MM.1S (cell line): ENCODE measurements around the gene DFFB.

Experiments
- DNase-seq: peaks from one replicate; pipeline ENCODE4 v3.0.0-alpha.2; 2015
- H2AFZ ChIP-seq: fragments of 300-600 bp; sonication (generic); 2 replicates; pipeline ENCODE4 v1.6.0; 2016; ENCODE audit warnings: antibody characterized with exemption, low read length
- H3F3A ChIP-seq: fragments of 300-600 bp; sonication (generic); 2 replicates; pipeline ENCODE4 v1.6.1; 2016; ENCODE audit warnings: mild to moderate bottlenecking, antibody characterized with exemption, low read length, moderate library complexity, mixed read lengths; ENCODE audit not compliant: insufficient read depth
- H3K27ac ChIP-seq: fragments of 300-600 bp; sonication (generic); 2 replicates; pipeline ENCODE4 v1.5.1; 2016; ENCODE audit warnings: mild to moderate bottlenecking, low read length
- H3K27me3 ChIP-seq: fragments of 300-600 bp; sonication (generic); replicated peaks from 2 replicates; pipeline ENCODE4 v1.6.0; 2016; ENCODE audit warnings: low read length; ENCODE audit not compliant: insufficient read depth
- H3K36me3 ChIP-seq: fragments of 300-600 bp; sonication (generic); replicated peaks from 2 replicates; pipeline ENCODE4 v1.6.1; 2016; ENCODE audit warnings: mild to moderate bottlenecking, low read length, mixed read lengths; ENCODE audit not compliant: insufficient read depth
- H3K4me1 ChIP-seq: fragments of 300-600 bp; sonication (generic); 2 replicates; pipeline ENCODE4 v1.6.1; 2016; ENCODE audit warnings: low read length, mixed read lengths
- H3K4me2 ChIP-seq: fragments of 300-600 bp; sonication (generic); 2 replicates; pipeline ENCODE4 v1.6.0; 2016; ENCODE audit warnings: low read depth, low read length
- H3K4me3 ChIP-seq: fragments of 300-600 bp; sonication (generic); 2 replicates; pipeline ENCODE4 v1.5.1; 2016; ENCODE audit warnings: low read length, mixed read lengths
- H3K79me2 ChIP-seq: fragments of 300-600 bp; sonication (generic); 2 replicates; pipeline ENCODE4 v1.6.1; 2016; ENCODE audit warnings: mixed run types, low read length, mixed read lengths
- H3K9ac ChIP-seq: fragments of 300-600 bp; sonication (generic); 2 replicates; pipeline ENCODE4 v1.6.1; 2016; ENCODE audit warnings: low read length, mixed read lengths
- H3K9me2 ChIP-seq: fragments of 300-600 bp; sonication (generic); replicated peaks from 2 replicates; pipeline ENCODE4 v1.6.1; 2016; ENCODE audit warnings: mild to moderate bottlenecking, low read length, mixed read lengths; ENCODE audit not compliant: insufficient read depth
- H3K9me3 ChIP-seq: fragments of 300-600 bp; sonication (generic); replicated peaks from 2 replicates; pipeline ENCODE4 v1.6.1; 2016; ENCODE audit warnings: mild to moderate bottlenecking, low read length, mixed read lengths; ENCODE audit not compliant: insufficient read depth
- H4K20me1 ChIP-seq: fragments of 300-600 bp; sonication (generic); 2 replicates; pipeline ENCODE4 v1.6.1; 2016; ENCODE audit warnings: mild to moderate bottlenecking, low read length, moderate library complexity, mixed read lengths; ENCODE audit not compliant: insufficient read depth
- CTCF ChIP-seq: fragments of 300-600 bp; sonication (generic); IDR thresholded peaks from 2 replicates; pipeline ENCODE4 v1.5.1; 2016; ENCODE audit warnings: antibody characterized with exemption, low read length, mixed read lengths
- EZH2 ChIP-seq: fragments of 300-600 bp; sonication (generic); optimal IDR thresholded peaks from 2 replicates; pipeline ENCODE3; 2017; ENCODE audit warnings: low read depth, mild to moderate bottlenecking, antibody characterized with exemption, low read length, mixed read lengths
- EZH2phosphoT487 ChIP-seq: fragments of 300-600 bp; sonication (generic); IDR thresholded peaks from 2 replicates; pipeline ENCODE4 v1.6.1; 2018; ENCODE audit warnings: antibody characterized with exemption, low read length

Gene DFFB

GRCh38 chr1:3816331-3817137 lies 40.7 kb upstream of the DFFB start:
- no peaks in the 10 kb centered on the region for H3K4me1 ChIP-seq
- no peaks in the 10 kb centered on the region for H3F3A ChIP-seq
- H2AFZ ChIP-seq, result no peak overlapping the region
- no peaks in the 10 kb centered on the region for H3K79me2 ChIP-seq
- no peaks in the 10 kb centered on the region for H4K20me1 ChIP-seq
- no peaks in the 10 kb centered on the region for H3K9me2 ChIP-seq
- H3K27ac ChIP-seq, result no peak overlapping the region
- no peak for TF ChIP-seq CTCF
- TF ChIP-seq EZH2phosphoT487, result no peak
- TF ChIP-seq EZH2, result no peak
- H3K27me3 ChIP-seq, result no peaks in the 10 kb centered on the region
- H3K9ac ChIP-seq, result no peak overlapping the region
- DNase-seq, result no peak
- H3K4me2 ChIP-seq, result no peak overlapping the region
- H3K9me3 ChIP-seq, result no peaks in the 10 kb centered on the region
- H3K36me3 ChIP-seq, result no peaks in the 10 kb centered on the region
- H3K4me3 ChIP-seq, result no peak overlapping the region

- Histone ChIP-seq H3K27me3 (no peaks in the 10 kb centered on the region), H3K27ac (no peak overlapping the region), H3K36me3 (no peaks in the 10 kb centered on the region), H3K4me1 (no peaks in the 10 kb centered on the region), H3K9me3 (no peaks in the 10 kb centered on the region), H3K4me3 (no peak overlapping the region), H3K9me2 (no peaks in the 10 kb centered on the region), H3K9ac (no peak overlapping the region), H3K4me2 (no peak overlapping the region), H3K79me2 (no peaks in the 10 kb centered on the region), H4K20me1 (no peaks in the 10 kb centered on the region), H2AFZ (no peak overlapping the region), H3F3A (no peaks in the 10 kb centered on the region)
- no peak for DNase-seq
- TF ChIP-seq EZH2, result no peak
- TF ChIP-seq CTCF, result no peak
- no peak for TF ChIP-seq EZH2phosphoT487
These were observed 40.0 kb upstream of the DFFB start for GRCh38 chr1:3817138-3817740.

GRCh38 chr1:3817821-3818597 lies 39.3 kb upstream of the DFFB start:
- no peaks in the 10 kb centered on the region for H3K9me3 ChIP-seq
- no peaks in the 10 kb centered on the region for H4K20me1 ChIP-seq
- H3K27me3 ChIP-seq, result no peaks in the 10 kb centered on the region
- H3F3A ChIP-seq, result no peaks in the 10 kb centered on the region
- H3K4me2 ChIP-seq, result no peak overlapping the region
- no peaks in the 10 kb centered on the region for H3K79me2 ChIP-seq
- DNase-seq, result no peak
- H3K4me3 ChIP-seq, result no peak overlapping the region
- H2AFZ ChIP-seq, result no peak overlapping the region
- TF ChIP-seq CTCF, result no peak
- TF ChIP-seq EZH2phosphoT487, result no peak
- TF ChIP-seq EZH2, result no peak
- no peaks in the 10 kb centered on the region for H3K9me2 ChIP-seq
- H3K27ac ChIP-seq, result no peak overlapping the region
- no peaks in the 10 kb centered on the region for H3K4me1 ChIP-seq
- H3K9ac ChIP-seq, result no peak overlapping the region
- H3K36me3 ChIP-seq, result no peaks in the 10 kb centered on the region
